ENCODE results near the gene CRYZL1.

Gene CRYZL1

GRCh38 chr21:33673473-33673872 is 31.9 kb upstream of the CRYZL1 start:
- no peak for TF ChIP-seq CTCF (IDR thresholded peaks at IDR 0.05; ENCODE audit: insufficient read depth, low read depth, low read length, missing control alignments)
- DNase-seq (ENCODE audit: low read depth), result no peak
- H3K4me3 ChIP-seq (ENCODE audit: low read length), result no peak overlapping the region

- no peak overlapping the region for H3K4me3 ChIP-seq (ENCODE audit: low read length)
- peak; percentile 35 for DNase-seq (ENCODE audit: low read depth)
- TF ChIP-seq CTCF (IDR thresholded peaks at IDR 0.05; ENCODE audit: insufficient read depth, low read depth, low read length, missing control alignments), result no peak
Measured at GRCh38 chr21:33670076-33670978, 28.8 kb upstream of the CRYZL1 start.

DNA sequence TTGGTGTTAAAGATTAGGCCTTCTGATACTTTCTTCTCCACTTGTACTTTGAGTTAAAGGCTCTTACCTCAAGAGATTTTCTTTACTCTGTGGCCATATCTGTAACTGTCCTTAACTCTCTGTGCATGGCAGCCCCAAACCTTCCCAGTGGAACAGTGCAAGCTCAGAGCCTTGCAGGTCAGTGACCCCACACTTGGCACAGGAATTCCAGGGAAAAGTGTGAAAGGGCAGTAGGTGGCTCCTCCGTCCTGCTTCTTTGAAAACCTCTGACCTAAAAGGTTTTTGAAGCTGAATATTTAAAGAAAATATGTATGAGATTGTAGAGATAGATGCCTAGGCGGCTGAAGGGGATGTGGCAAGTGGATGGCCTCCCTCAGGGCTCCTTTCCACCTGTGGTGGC is 27.1 kb upstream of the CRYZL1 start:
- DNase-seq (ENCODE audit: low read depth), result no peak
- no peak overlapping the region for H3K4me3 ChIP-seq (ENCODE audit: low read length)
- no peak for TF ChIP-seq CTCF (IDR thresholded peaks at IDR 0.05; ENCODE audit: insufficient read depth, low read depth, low read length, missing control alignments)

DNA sequence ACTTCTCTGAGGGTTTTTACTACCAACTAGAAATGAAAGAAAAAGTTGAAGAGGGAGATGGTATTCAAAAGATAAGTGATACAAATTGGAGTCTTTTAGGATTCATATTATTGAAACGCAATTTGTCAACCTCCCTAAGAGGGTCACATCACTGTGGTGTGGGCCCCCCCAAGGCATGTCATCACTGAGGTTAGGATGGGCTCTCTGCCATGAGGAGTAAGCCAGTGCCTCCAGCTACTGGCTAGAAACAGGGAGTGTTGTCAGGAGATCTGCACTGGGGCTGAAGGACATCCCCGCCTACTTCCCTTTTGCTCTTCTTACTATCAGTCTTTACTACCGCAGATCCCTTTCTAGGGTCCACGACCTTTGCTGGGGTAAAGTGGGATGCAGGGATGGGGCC is 26.6 kb upstream of the CRYZL1 start:
- TF ChIP-seq CTCF (IDR thresholded peaks at IDR 0.05; ENCODE audit: insufficient read depth, low read depth, low read length, missing control alignments), result no peak

GRCh38 chr21:33667636-33668035 is 26.1 kb upstream of the CRYZL1 start:
- no peak for TF ChIP-seq CTCF (IDR thresholded peaks at IDR 0.05; ENCODE audit: insufficient read depth, low read depth, low read length, missing control alignments)
- H3K4me3 ChIP-seq (ENCODE audit: low read length), result no peak overlapping the region
- DNase-seq (ENCODE audit: low read depth), result no peak

More for the DNA sequence above, 26.6 kb upstream of the CRYZL1 start:
- no peak for DNase-seq (ENCODE audit: low read depth)
- no peak overlapping the region for H3K4me3 ChIP-seq (ENCODE audit: low read length)

- no peak for TF ChIP-seq CTCF (IDR thresholded peaks at IDR 0.05; ENCODE audit: insufficient read depth, low read depth, low read length, missing control alignments)
- DNase-seq (ENCODE audit: low read depth), result no peak
- H3K4me3 ChIP-seq (ENCODE audit: low read length), result no peak overlapping the region
Measured at GRCh38 chr21:33666153-33666552, 24.6 kb upstream of the CRYZL1 start.

GRCh38 chr21:33664135-33664534 is 22.6 kb upstream of the CRYZL1 start:
- DNase-seq (ENCODE audit: low read depth), result no peak
- H3K4me3 ChIP-seq (ENCODE audit: low read length), result no peak overlapping the region
- no peak for TF ChIP-seq CTCF (IDR thresholded peaks at IDR 0.05; ENCODE audit: insufficient read depth, low read depth, low read length, missing control alignments)

Data from epithelial cell of esophagus (primary cell).